ENCODE data around the gene TRPC4AP.

TRPC4AP gene

DNA sequence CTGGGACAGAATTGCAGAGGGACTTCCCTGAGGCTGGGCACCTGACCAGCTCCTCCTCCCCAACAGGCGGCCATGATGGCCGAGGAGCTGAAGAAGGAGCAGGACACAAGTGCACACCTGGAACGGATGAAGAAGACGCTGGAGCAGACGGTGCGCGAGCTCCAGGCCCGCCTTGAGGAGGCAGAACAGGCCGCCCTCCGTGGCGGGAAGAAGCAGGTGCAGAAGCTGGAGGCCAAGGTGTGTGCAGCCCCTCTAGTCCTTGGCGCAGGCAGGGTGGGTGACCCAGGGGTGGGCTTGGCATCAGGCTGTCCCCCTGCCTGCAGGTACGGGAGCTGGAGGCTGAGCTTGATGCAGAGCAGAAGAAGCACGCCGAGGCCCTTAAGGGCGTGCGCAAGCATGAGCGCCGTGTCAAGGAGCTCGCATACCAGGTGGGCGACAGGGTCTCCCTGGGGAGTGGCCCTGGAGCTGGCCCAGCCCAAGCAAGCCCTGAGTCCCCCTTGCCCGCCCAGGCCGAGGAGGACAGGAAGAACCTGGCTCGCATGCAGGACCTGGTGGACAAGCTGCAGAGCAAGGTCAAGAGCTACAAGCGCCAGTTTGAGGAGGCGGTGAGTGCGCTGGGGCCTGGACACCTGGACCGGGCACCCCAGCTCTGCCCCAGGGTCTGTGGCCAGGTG, 91.5 kb downstream of the TRPC4AP start:
- DNase-seq = no peak

DNA sequence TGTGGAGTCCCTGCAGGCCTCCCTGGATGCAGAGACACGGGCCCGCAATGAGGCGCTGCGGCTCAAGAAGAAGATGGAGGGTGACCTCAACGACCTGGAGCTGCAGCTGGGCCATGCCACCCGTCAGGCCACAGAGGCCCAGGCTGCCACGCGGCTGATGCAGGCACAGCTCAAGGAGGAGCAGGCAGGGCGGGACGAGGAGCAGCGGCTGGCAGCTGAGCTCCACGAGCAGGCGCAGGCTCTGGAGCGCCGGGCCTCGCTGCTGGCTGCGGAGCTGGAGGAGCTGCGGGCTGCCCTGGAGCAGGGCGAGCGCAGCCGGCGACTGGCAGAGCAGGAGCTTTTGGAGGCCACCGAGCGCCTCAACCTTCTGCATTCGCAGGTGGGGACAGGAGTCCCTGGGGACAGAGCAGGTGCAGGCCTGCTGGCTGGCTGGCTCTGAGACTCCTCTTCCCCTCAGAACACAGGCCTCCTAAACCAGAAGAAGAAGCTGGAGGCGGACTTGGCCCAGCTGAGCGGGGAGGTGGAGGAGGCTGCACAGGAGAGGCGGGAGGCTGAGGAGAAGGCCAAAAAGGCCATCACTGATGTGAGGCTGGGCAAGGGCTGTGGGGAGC, 92.2 kb downstream of the TRPC4AP start:
- no peak for DNase-seq

DNA sequence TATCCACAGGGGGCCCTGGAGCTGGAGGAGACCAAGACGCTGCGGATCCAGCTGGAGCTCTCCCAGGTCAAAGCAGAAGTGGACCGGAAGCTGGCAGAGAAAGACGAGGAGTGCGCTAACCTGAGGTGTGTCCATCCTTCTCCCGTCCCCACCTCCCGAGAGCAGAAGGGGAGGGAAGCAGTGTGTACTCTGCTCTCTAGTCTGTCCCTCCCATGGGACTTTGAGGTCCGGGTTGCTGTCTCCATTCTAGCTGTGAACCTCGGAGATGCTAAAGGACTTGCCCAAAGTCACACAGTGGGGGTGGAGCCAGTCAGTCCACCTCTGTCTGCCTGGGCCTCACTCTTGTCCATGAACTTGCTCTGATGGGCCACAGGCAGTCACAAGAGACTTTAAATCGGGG, 92.8 kb downstream of the TRPC4AP start:
- DNase-seq = no peak

GRCh38 chr20:34999021-34999451, 93.6 kb downstream of the TRPC4AP start:
- no peak for DNase-seq

DNA sequence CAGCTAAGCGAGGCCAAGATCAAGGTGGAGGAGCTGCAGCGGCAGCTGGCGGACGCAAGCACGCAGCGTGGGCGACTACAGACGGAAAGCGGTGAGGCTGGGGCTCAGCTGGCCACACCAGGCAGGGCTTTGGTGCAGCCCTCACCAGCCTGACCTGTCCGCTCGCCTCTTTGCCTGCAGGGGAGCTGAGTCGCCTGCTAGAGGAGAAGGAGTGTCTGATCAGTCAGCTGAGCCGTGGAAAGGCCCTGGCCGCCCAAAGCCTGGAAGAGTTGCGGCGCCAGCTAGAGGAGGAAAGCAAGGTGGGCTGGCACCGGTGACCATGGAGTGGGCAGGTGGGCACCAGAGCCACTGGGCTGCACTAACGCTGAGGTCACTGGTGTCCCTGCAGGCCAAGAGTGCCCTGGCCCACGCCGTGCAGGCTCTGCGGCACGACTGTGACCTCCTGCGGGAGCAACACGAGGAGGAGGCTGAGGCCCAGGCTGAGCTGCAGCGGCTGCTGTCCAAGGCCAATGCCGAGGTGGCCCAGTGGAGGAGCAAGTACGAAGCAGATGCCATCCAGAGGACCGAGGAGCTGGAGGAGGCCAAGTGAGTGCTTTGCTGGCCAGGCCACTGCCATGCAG, 94.2 kb downstream of the TRPC4AP start:
- DNase-seq = no peak

DNA sequence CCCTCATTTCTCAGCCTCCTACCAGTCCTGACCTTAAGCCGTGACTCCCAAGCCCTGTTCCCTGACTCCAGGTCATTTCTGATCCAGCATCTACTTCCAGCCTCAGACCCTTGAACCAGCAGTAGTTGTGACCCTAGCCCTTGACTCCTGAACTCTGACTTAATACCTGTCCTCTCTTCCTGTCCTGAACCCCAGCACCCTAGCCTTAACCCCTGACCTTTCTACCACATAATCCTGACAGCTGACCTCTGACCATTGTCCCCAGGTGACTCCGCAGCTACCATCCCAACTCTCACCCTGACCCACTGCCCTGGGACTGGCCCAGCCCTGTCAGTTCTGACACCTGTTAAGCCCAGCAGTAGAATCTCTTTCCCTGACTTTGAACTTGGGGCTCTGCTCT, 94.8 kb downstream of the TRPC4AP start:
- no peak for DNase-seq

- DNase-seq = no peak
Measured at GRCh38 chr20:34997131-34997561, 95.5 kb downstream of the TRPC4AP start.

DNA sequence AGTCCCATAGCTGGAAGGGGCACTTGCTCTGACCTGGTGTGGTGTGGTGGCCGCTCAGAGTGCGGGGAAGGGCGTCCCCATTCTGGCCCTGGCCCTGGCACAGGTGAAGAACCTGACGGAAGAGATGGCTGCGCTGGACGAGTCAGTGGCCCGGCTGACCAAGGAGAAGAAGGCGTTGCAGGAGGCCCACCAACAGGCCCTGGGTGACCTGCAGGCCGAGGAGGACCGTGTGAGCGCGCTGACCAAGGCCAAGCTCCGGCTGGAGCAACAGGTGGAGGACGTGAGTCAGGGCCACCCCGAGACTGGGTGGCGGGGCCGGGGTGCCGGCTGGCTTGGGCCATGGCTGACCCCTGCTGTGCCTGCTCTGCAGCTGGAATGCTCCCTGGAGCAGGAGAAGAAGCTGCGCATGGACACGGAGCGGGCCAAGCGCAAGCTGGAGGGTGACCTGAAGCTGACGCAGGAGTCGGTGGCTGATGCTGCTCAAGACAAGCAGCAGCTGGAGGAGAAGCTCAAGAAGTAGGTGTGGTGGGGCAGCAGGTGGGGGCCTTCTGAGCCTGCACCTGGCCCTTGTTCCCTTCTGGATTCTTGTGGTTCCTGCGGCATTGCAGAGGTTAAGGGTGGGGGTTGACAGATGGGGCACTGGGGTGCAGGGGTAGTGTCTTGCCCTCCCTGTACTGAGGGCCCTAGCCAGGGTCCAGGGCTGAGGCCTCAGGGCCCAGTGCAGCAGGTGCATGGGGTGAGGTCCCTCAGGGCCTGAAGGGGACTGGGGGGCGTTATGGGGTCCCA, 96.2 kb downstream of the TRPC4AP start:
- no peak for DNase-seq

- DNase-seq = no peak
Measured at GRCh38 chr20:34995696-34996095, 96.9 kb downstream of the TRPC4AP start.

- no peak for DNase-seq
Measured at GRCh38 chr20:34995192-34995591, 97.4 kb downstream of the TRPC4AP start.

- DNase-seq = no peak
Measured at GRCh38 chr20:34994509-34995131, 98.0 kb downstream of the TRPC4AP start.

GRCh38 chr20:34993941-34994508, 98.6 kb downstream of the TRPC4AP start:
- no peak for DNase-seq

GRCh38 chr20:34992751-34993417, 99.7 kb downstream of the TRPC4AP start:
- no peak for DNase-seq

DNA sequence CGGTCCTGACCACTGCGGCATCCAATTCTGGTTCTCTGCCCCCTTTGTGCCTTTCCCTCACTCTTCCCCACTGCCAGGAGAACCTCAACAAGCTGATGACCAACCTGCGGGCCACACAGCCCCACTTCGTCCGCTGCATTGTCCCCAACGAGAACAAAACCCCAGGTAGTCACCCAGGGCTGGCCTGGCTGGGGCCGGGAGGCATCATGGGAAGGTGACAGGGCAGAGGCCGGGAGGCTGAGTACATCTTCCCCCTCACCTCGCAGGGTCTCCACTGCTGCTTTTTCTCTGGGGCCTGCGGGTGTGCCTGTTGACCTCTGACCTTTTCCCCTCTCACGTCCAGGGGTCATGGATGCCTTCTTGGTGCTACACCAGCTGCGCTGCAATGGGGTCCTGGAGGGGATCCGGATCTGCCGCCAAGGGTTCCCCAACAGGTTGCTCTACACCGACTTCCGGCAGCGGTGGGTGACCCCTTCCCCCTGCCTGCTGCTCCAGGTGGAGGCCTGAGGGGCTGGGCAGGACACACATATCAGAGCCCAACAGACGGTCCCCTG, 101.9 kb downstream of the TRPC4AP start:
- no peak for DNase-seq

- no peak for DNase-seq
Measured at GRCh38 chr20:34990231-34990630, 102.4 kb downstream of the TRPC4AP start.

- no peak for DNase-seq
Measured at GRCh38 chr20:34989670-34990069, 102.9 kb downstream of the TRPC4AP start.

- DNase-seq = no peak
Measured at GRCh38 chr20:34989118-34989517, 103.5 kb downstream of the TRPC4AP start.

GRCh38 chr20:34988191-34988540, 104.4 kb downstream of the TRPC4AP start:
- DNase-seq = no peak

DNA sequence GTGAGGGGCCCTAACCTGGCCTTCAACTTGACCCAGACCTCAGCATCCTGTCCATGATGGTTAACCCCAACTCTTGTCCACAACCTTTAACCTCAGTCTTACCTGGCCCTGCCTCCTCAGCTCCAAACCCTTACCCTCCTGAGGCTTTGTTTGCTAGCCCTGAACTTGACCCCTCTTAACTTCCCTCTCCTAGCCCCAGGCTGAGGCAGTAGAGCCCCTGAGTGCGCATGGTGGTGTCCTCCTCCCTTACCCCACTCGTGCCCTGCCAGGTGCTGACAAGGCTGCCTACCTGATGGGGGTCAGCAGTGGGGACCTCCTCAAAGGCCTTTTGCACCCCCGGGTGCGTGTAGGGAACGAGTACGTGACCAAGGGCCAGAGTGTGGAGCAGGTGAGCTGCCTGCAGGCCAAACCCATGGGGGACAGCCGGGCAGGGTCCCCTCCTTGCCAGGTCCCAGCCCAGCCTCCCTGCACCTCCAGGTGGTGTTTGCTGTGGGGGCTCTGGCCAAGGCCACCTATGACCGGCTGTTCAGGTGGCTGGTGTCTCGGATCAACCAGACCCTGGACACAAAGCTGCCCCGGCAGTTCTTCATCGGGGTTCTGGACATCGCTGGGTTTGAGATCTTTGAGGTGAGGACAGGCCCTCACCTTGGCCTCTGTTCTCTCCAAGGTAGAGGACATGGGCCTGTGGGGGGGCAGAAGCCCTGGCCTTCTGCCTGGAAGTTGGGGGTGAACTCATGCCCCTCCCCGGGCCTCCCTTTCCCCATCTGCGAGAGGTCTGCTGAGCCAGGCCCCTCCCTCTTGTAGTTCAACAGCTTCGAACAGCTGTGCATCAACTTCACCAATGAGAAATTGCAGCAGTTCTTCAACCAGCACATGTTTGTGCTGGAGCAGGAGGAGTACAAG, 105.1 kb downstream of the TRPC4AP start:
- DNase-seq = no peak
